Posterior vena cava (tissue), 2 donors: ENCODE data around the gene CMTM7. TPM values are rescaled to one million over a fixed set of nuclear protein-coding genes. Genes with fewer than 3 reads are reported as not detected.
"Not testable (repeated sequence)": the region's sequence is repeated elsewhere in the genome, so short reads cannot be mapped to it uniquely, and the experiment has no call there.

ENCODE experiments used
- DNase-seq: peaks from one replicate; pipeline ENCODE4 v3.0.0-alpha.2; 2020; ENCODE audit warnings: low spot score
- intact Hi-C, 2 donors: fragments of 100-400 bp; cut with DNase I; formaldehyde crosslinking; loops; one replicate each; pipeline versions ENCODE4 v1.14.1 to v1.14.2; 2022 to 2023
- total RNA-seq, 2 donors: library from RNA; stranded (reverse); fragmentation: NEBNext Ultra II Directional; extraction: Animal tissue kit (Norgen Biotek cat#: 25700); gene quantifications; one replicate each; pipeline ENCODE4 v1.2.1, GENCODE V29; 2021
- donor health status: DM: yes; HTN: yes; CAD: no.
- donor health status: DM: yes; HTN: yes; CAD: no.

The CMTM7 gene
- total RNA-seq, 2 donors from 2014 or later: 9.2 to 10.7 TPM

DNA sequence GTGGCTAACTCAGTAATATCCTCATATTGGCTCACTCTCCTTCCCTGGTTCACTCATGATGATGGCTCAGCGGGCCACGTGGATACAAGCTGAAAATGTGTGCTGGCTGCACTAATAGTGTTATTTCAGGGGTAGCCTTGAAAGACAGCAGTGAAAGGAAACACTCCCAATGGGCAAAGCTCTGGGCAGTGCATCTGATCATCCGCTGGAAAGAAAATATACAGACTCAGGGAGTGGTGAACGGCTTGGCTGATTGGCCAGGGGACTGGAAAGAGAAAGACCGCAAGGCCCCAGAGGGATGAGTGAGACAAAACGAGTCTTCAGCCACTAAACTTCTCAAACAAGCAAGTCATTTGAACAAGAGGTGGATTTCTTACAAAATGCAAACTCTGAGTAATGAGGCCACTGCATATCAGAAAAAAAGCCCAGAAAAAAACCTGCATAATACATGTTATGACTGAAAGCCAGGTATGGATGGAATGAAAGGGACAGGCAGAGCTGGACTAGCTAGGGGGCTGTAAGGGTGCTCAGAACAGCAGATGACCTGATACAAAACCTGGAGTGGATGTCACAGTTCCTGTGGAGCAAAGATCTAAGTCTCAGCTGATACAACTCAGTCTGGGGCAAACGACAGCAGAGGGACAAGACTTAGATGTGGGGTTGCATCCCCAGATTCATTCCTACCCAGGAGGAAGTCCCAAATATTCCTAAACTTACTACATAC lies 77.7 kb downstream of the CMTM7 start:
- DNase-seq: no peak
- intact Hi-C loops: loop anchor here in 1 of 2 donors (5.0 to 10.0 kb wide), 2 partner anchors 92 to 175 kb away; no protein-coding TSS in a partner anchor

DNA sequence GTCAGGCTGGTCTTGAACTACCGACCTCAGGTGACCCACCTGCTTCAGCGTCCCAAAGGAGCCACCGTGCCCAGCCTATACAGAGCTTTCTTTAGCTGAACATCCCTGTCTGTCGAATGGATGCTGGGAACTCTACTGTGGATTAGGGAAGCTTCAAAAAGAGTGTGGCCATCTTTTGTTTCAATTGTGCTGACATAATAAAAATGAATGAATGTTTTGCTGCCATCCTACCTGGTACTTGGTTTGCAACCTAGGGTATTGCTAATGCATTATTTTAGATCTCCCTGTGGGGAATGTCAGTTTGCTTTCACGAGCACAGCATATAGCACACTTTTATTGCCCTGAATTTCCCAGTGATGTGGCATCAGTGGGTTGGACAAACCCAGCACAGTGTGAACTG lies 78.7 kb downstream of the CMTM7 start:
- intact Hi-C loops: loop anchor here in 1 of 2 donors (10.0 kb wide), 1 partner anchor 96 kb away; no protein-coding TSS in a partner anchor
- DNase-seq: no peak

DNA sequence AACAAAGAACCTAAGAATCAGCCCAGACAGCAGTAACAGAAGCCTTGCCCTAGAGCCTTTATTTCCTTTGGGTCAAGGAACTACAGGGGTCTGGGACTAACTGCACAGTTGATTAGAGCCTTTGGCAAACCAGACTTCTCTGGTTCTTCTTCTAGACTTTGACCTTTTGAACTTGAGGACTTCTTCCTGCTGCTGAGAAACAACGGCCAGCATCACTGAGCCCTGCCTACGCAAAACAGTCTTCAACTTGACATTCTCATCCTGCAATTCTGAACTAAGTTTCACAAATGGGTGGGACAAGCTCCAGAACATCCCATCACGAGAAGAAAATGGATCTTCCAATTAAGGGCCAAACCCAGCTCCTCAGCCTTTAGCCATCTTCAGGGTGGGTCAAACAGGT lies 79.6 kb downstream of the CMTM7 start:
- intact Hi-C loops: loop anchor here in 1 of 2 donors (10.0 kb wide), 1 partner anchor 96 kb away; no protein-coding TSS in a partner anchor
- DNase-seq: no peak

DNA sequence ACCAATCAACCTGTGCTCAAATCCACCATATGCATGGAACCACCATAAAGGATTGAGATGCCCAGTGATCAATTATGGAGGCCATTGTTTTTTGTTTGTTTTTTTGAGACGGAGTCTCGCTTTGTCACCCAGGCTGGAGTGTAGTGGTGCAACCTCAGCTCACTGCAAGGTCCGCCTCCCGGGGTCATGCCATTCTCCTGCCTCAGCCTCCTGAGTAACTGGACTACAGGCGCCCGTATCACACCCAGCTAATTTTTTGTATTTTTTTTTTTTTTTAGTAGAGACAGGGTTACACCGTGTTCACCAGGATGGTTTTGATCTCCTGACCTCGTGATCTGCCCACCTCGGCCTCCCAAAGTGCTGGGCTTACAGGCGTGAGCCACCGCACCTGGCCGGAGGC lies 80.5 kb downstream of the CMTM7 start:
- intact Hi-C loops: loop anchor here in 1 of 2 donors (10.0 kb wide), 1 partner anchor 97 kb away; no protein-coding TSS in a partner anchor
- not testable (repeated sequence) for DNase-seq

DNA sequence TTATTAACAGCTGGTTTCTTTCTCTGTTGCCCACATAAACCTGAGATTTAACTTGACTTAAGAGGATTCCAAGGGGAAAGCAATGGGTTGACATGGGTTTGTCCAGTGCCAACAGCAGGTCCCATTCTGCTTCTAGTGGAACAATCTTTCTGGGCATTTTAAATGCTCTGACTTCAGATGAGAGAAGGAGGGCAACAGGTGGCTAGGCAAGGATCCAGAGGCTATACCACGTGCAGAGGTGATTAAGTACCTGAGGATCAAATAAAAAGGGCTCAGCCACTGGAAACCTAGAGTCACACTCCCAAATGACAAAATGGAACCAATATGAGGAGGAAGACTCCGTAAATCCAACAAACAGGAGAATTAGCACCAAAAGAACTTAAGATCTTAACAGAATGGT lies 82.5 kb downstream of the CMTM7 start:
- DNase-seq: no peak
- intact Hi-C loops: loop anchor here in 1 of 2 donors (10.0 kb wide), 1 partner anchor 99 kb away; no protein-coding TSS in a partner anchor

DNA sequence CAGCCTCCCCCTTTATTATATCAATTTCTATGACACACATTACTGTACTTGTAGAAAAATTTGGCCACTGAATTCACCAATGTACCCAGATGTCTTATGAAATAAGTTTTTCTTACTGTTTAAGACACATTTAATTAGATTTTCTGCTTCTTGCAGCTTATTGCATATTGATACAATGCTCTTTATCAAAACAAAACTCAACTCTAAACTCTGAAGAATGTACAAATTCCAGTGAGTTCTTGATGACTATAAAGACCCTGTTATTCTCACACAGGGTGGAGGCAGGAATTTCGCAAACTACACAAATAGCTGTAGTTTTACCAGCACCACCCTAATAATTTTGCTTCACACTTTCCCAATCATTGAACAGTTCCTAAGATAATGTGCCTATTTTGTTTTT lies 89.0 kb downstream of the CMTM7 start:
- intact Hi-C loops: loop anchor here in 1 of 2 donors (2.0 kb wide), 1 partner anchor 74 kb away; no protein-coding TSS in a partner anchor
- DNase-seq: no peak

DNA sequence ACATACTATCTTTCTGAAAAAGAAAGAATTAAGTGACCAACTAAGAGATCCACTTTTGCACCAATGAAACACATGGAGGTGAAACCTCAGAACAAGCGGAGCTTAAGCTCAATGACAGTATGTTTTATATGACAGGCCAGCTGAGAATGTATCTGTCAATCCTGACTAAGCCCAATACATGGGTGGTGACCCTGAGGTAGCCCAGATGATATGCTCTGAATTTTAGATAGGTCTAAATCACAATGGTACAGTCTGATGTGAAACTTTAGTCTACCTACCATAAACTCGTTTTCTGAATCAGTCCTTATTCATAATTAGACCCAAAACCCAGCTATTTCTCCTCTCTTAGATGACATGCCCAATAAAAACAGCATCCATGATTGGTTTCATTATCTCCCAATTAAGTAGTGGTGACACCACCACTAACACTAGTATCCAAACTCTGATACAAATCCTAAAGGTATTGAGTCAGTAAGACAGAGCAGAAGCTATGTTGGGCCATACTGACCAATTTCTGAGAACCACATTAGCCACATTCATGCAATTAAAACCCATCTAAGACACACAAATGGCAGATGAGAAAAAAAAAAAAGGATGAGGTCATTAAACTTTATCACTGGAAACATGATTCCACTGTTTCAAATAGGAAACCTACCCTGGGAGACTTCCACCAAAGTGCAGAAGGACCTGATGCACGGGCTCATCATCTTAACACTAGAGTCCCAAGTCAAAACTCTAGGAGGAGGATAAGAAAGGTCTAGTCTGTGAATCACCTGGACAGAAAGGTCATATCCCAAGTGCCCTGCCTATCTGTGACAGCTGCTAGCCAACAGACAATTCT lies 90.4 kb downstream of the CMTM7 start:
- no peak for DNase-seq
- intact Hi-C loops: loop anchor here in 1 of 2 donors (2.0 kb wide), 1 partner anchor 75 kb away; no protein-coding TSS in a partner anchor

DNA sequence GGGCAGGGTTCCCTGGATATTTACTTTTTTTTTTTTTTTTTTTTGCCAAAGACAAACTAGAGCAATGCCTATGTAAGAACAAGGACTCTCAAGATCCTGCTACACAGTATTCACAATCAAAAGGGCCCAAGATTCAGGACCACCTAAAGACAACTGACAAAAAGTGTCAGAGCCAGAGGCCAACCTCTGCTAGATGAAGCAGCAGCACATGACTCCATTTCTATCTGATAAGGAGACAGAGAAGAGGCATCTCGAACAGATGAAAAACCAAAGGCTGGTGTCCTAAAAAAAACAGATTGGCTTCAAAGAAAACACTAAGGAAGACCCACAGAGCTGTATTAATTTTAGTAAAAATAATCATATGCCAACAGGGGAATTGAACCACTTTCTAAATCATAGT lies 91.0 kb downstream of the CMTM7 start:
- intact Hi-C loops: no loop called here

DNA sequence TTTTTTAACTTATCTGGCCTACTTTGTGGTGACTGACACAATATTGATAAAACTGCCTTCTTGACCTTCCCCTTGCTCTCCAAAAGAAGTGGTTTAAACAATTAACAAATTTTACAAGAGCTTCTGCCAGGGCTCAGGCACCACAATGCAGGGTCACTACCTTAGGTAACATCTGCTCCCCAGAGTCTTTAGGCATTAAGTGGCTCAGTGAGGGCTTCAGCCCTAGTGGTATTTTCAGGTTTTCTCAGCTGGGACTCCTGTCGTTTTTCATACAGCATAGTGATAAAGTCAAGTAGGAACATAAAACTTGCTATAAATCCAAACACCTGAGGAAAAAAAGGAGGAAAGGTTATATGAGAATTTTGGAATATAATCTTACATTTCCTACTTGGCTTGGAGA lies 92.1 kb downstream of the CMTM7 start:
- intact Hi-C loops: no loop called here
- no peak for DNase-seq

More for the DNA sequence above, 91.0 kb downstream of the CMTM7 start:
- no peak for DNase-seq

DNA sequence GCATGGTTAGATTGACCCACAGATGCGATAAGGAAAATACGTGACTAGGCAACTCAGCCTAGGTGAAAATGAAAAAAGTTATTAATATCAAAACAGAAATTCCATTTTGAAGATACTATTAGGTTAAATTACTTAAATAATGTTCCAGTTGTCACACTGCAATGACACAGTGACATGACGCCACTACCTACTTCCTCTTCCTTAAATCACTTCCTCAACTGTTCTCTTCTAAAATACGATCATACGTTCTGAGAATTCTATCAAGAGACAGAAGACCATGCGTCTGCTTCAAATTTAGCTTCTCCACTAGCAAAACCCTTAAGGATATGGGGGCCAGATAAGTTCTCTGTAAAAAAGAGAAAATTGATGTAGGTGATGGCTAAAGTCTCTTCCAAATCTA lies 92.8 kb downstream of the CMTM7 start:
- intact Hi-C loops: no loop called here
- no peak for DNase-seq

DNA sequence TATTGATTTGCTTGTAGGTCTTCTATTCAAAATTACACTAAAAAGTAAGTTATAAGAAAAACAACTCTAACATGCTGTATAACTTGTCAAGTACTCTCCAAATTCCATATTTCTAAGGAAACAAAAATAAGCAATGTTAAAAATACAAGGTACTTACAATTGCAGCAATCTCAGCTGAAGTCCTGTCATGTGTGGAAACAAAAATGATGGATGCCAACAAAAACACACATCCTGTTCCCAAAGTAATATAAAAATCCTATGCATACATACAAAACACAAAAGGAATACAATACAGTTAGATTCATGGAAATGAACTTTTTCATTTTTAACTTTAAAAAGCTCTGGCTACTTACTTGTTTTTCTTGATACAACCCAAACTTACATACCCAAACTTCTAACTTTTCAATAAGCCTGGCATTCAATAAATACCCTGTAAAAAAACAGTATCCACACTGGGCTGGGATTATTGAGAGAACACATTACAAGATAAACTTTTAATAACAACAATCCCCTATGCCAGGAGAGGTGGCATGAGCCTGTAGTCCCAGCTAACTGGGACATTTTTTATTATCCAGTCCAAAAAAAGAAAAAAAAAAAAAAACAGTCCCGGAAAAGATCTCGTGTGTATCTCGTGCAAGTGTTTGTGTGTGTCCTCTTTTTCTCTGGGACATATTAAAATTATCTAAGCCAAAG lies 96.3 kb downstream of the CMTM7 start:
- intact Hi-C loops: loop anchor here in 1 of 2 donors (5.0 kb wide), 1 partner anchor 1481 kb away; no protein-coding TSS in a partner anchor
- DNase-seq: no peak

DNA sequence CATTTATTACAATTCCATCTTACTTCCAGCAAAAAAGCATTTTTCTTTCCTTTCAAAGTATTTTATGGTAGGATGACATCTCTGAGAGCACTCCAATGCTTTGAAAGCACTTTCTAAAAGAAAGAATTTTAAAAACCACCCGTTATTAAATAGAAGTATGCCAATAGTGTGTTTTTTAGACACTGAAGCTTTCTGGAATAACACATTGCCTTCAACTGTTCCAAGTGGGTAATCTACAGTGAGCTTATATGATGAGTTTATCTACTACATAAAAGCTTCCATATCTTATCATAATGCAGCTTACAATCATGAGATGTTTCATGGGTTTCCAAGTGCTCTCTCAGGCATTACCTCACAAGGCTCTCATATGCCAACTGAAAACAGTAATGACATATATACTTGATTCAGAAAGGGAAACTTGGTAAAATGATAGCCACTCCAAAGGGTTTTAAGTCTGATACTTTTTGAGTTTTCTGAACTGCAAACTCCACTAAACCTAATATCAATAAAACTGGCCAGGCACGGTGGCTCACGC lies 96.9 kb downstream of the CMTM7 start:
- DNase-seq: no peak
- intact Hi-C loops: loop anchor here in 1 of 2 donors (5.0 kb wide), 1 partner anchor 1481 kb away; no protein-coding TSS in a partner anchor

DNA sequence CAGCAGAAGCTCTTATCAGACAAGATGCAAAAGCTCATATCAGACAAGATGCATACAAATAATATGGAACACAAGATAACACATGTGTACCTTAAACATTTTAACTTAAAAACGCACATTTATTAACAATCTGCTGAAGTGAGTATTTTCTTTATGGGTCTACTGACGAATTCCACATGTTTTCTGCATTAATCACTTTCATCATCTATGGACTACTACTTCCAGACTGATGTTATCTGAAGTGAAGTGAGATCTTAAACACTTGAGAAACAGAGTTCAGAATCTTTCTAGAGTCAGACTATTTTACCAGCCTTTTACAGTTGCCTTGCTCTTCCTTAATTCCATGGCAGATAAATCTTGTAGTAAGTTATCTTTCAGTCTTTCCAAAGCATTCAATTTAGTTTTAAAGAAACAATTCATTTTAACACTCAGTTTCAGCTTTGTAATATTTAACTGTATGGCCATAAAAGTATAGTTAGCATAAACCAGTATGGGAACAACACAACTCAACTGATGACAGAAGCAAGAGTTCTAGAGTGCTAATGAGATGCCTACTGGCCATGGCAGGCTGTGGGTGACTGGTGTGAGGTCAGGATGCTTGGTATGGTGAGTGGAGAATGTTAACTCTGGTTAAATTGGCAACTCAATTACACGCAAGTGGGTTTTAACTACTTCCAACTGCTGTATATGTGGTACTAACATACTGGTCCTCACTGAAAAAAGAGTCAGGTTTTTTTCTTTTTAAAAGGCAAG lies 101.2 kb downstream of the CMTM7 start:
- intact Hi-C loops: no loop called here
- no peak for DNase-seq

DNA sequence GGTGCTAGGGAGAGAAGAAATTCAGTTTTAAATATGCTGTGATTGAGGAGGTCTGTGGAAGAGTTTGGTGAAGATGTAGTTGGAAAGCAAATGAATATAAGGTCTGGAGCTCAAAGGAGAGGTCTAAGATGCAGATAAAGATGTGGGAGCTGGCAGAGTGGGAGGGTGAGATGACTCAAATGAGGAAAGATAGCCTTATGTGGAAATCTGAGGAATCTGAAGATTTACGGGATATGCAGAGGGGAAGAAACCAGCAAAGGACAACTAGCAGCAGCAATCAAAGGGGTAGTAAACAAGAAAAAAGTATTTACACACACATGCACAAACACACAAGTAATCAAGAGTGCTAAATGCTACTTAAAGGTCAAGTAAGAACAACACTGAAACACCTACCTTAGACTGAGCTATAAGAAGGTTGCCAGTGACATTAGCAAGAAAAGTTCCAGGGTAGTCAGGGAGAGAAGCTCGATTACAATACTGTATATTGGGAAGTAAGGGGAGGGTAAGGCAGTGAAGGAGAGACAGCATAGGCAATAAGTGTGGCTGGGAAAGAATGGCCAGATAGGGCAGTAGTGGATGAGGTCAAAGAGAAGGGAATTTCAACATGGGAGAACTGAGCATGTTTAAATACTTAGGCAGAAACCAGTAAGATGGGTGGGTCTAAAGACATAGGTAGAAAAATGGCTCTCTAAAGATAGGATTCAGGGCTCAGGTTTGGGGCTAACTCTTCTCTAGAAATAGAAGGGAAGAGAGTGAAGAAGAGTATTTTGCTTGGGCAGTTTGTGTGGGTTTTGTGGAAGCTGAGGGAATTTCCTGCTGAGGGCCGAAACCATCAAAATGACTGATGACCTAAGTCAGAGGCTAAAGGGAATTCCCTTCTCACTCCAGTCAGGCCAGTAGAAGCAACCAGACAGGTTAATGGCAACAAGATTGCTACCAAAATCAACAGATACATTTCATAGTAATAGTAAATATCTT lies 102.1 kb downstream of the CMTM7 start:
- intact Hi-C loops: no loop called here
- DNase-seq: no peak

DNA sequence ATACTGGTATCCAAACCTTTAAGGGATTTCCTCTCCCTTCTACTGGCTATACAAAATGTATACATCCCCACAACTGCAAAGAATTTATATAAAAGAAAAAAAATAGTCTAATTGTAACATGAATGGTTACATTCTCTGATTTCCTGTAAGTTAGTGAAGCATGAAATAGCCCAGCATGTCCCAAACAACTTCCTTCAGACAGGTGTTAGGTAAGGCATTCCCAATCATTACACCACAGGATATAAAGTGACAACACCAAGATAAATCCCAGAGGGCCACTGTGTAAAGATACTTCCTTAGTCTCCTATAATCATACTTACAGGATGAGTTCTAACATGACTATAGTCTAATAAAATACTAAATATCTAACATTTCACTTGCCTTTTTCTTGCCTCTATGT lies 103.4 kb downstream of the CMTM7 start:
- intact Hi-C loops: no loop called here
- DNase-seq: no peak

DNA sequence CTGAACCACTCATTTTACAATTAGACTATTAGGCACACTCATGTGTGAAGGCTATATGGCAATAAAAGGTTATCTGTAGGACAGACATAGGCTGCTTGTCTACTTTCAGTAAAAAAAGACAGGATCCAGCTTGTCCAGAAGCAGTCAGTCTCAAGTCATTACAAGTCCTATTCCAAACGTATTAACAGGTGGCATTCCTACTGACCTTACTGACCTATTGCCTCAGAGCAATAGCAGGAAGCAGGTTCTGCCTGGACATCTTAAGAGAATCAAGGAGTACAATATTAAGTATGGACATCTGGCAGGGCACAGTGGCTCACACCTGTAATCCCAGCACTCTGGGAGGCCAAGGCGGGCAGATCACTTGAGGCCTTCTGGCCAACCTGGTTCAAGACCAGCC lies 104.0 kb downstream of the CMTM7 start:
- intact Hi-C loops: no loop called here
- no peak for DNase-seq

DNA sequence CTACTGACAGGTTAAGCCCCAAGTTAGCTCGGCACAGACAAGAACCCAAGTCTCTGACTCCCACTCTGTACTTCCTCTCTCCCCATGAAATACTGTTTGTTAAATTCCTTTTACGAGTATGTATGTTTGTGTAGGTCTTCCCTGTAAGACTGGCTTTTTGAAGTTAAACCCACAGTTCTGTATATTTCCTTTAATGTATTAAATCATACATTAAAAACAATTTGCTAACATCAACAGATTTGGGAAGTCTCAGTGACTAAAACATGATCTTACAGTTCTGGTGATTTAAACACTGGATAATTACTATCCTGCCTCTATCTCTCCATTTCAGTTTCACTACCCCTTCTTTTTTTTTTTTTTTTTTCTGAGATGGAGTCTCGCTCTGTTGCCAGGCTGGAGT lies 106.6 kb downstream of the CMTM7 start:
- no peak for DNase-seq
- intact Hi-C loops: no loop called here
